ENCODE data around the gene AKT1S1.
"Not testable (repeated sequence)": the region's sequence is repeated elsewhere in the genome, so short reads cannot be mapped to it uniquely, and the experiment has no call there.

Gene AKT1S1

DNA sequence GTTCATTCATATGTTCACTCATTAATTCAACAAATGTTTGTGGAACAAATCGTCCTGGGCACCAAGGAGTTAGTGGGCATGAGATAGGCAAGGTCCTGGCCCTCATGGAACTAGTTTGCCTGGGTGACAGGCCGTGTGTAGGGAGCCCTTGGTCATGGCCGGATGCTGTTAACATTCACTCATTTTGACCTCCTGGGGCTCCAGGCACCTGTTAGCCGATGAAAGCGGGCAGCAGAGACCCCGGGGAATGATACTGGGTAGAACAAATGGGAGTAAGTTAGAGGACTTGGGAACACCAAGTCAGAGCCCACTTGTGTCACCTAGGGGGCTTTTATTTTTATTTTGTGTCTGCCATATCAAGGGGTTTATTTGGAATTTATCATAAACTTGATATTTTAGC, 52.5 kb downstream of the AKT1S1 start:
- Histone ChIP-seq H3K27ac (ENCODE audit: low read depth, low read length) (no peak overlapping the region), H3K4me3 (ENCODE audit: low read depth, low read length) (no peak overlapping the region), H3K9ac (ENCODE audit: low read length) (no peak overlapping the region), H3K27me3 (ENCODE audit: control insufficient read depth, insufficient read depth, low read length) (no peaks in the 10 kb centered on the region), H3K36me3 (ENCODE audit: control insufficient read depth, insufficient read depth, low read length) (peaks cover 40% of the 10 kb centered on the region), H3K9me3 (ENCODE audit: control insufficient read depth, insufficient read depth, low read depth, low read length) (no peaks in the 10 kb centered on the region), H3K4me1 (ENCODE audit: control insufficient read depth, insufficient read depth, low read length) (no peaks in the 10 kb centered on the region)

GRCh38 chr19:49823472-49823871, 53.7 kb downstream of the AKT1S1 start:
- no peak overlapping the region for H3K9ac ChIP-seq (ENCODE audit: low read length)
- no peak overlapping the region for H3K27ac ChIP-seq (ENCODE audit: low read depth, low read length)
- peaks cover 35% of the 10 kb centered on the region for H3K36me3 ChIP-seq (ENCODE audit: control insufficient read depth, insufficient read depth, low read length)
- H3K4me3 ChIP-seq (ENCODE audit: low read depth, low read length) = no peak overlapping the region
- H3K27me3 ChIP-seq (ENCODE audit: control insufficient read depth, insufficient read depth, low read length) = no peaks in the 10 kb centered on the region
- peaks cover 7% of the 10 kb centered on the region; the same call in 1 of the 2 replicates for H3K4me1 ChIP-seq (ENCODE audit: control insufficient read depth, insufficient read depth, low read length)
- no peaks in the 10 kb centered on the region for H3K9me3 ChIP-seq (ENCODE audit: control insufficient read depth, insufficient read depth, low read depth, low read length)

DNA sequence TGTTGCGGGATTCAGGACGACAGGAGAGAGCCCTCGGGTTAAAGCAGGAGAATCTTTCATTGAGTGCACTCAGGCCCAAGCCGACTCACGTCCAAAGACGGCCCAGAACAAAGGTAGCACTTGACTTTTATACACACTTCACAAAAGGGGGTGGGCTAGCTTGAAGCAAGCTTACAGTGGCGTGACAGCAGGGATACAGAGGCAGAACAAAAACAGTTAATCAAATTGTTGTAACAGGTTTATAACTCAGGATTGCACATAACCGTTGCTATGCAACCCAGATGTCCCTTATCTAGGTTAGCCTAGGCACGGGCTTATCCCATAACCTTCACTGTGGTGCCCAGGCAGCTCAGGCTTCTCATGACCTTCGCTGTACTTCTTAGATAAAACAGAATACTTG, 57.0 kb downstream of the AKT1S1 start:
- peaks cover 24% of the 10 kb centered on the region for H3K36me3 ChIP-seq (ENCODE audit: control insufficient read depth, insufficient read depth, low read length)

GRCh38 chr19:49819452-49820115, 57.6 kb downstream of the AKT1S1 start:
- Histone ChIP-seq H3K4me3 (ENCODE audit: low read depth, low read length) (peak overlapping the region; percentile 77), H3K9ac (ENCODE audit: low read length) (peak overlapping the region; percentile 78)
- not testable (repeated sequence) for H3K27ac ChIP-seq (ENCODE audit: low read depth, low read length)

More for the DNA sequence above, 57.0 kb downstream of the AKT1S1 start:
- Histone ChIP-seq H3K9me3 (ENCODE audit: control insufficient read depth, insufficient read depth, low read depth, low read length) (no peaks in the 10 kb centered on the region), H3K27me3 (ENCODE audit: control insufficient read depth, insufficient read depth, low read length) (no peaks in the 10 kb centered on the region), H3K4me1 (ENCODE audit: control insufficient read depth, insufficient read depth, low read length) (peaks cover 7% of the 10 kb centered on the region; the same call in 1 of the 2 replicates), H3K9ac (ENCODE audit: low read length) (no peak overlapping the region), H3K4me3 (ENCODE audit: low read depth, low read length) (no peak overlapping the region), H3K27ac (ENCODE audit: low read depth, low read length) (no peak overlapping the region)

More at GRCh38 chr19:49819452-49820115, 57.6 kb downstream of the AKT1S1 start:
- H3K4me1 ChIP-seq (ENCODE audit: control insufficient read depth, insufficient read depth, low read length); H3K27me3 ChIP-seq (ENCODE audit: control insufficient read depth, insufficient read depth, low read length); H3K9me3 ChIP-seq (ENCODE audit: control insufficient read depth, insufficient read depth, low read depth, low read length): not testable (repeated sequence)
- peaks cover 24% of the 10 kb centered on the region for H3K36me3 ChIP-seq (ENCODE audit: control insufficient read depth, insufficient read depth, low read length)
